Measurements from ENCODE around the gene USP10. TPM values are rescaled to one million over a fixed set of nuclear protein-coding genes. Genes with fewer than 3 reads are reported as not detected.

Gene USP10
- total and polyA plus RNA-seq, 12 donors, result 17.5 to 82.9 (median 62.8) TPM

GRCh38 chr16:84768061-84768807 lies 68.4 kb downstream of the USP10 start:
- no peak for TF ChIP-seq CTCF (IDR thresholded peaks at IDR 0.05)
- Histone ChIP-seq H3K9me3 (no peaks in the 10 kb centered on the region), H3K27me3 (no peaks in the 10 kb centered on the region), H3K4me1 (peaks cover 0 to 14% (median 0%) of the 10 kb centered on the region in 9 donors), H3K36me3 (peaks cover 0 to 95% (median 38%) of the 10 kb centered on the region in 9 donors), H3K27ac (no peak overlapping the region), H3K4me3 (no peak overlapping the region)
- intact Hi-C loops (cut with DNase I), result loop anchor here in 2 of 10 donors (10.0 kb wide), 2 partner anchors 87 to 317 kb away; no protein-coding TSS in a partner anchor
- DNase-seq, result no peak
- no peak for ATAC-seq
- 87 to 92% methylated on average over 4 of the region's 4 CpGs for whole genome bisulfite sequencing, 2 donors

- Histone ChIP-seq H3K4me1 (peaks cover 0 to 14% (median 0%) of the 10 kb centered on the region in 9 donors), H3K9me3 (no peaks in the 10 kb centered on the region), H3K27ac (no peak overlapping the region), H3K36me3 (peaks cover 0 to 95% (median 35%) of the 10 kb centered on the region in 9 donors), H3K4me3 (no peak overlapping the region), H3K27me3 (no peaks in the 10 kb centered on the region)
- ATAC-seq (no peak), DNase-seq (no peak)
- intact Hi-C loops (cut with DNase I), result loop anchor here in 2 of 10 donors (10.0 kb wide), 2 partner anchors 86 to 316 kb away; no protein-coding TSS in a partner anchor
- no peak for TF ChIP-seq CTCF (IDR thresholded peaks at IDR 0.05)
- 95 to 98% methylated on average over 4 of the region's 4 CpGs for whole genome bisulfite sequencing, 2 donors
Observed at GRCh38 chr16:84768808-84769197, 69.0 kb downstream of the USP10 start.

GRCh38 chr16:84769416-84769815 lies 69.6 kb downstream of the USP10 start:
- H3K36me3 ChIP-seq, result peaks cover 0 to 95% (median 29%) of the 10 kb centered on the region in 9 donors
- H3K4me3 ChIP-seq, result no peak overlapping the region
- H3K27me3 ChIP-seq, result no peaks in the 10 kb centered on the region
- H3K27ac ChIP-seq, result no peak overlapping the region
- DNase-seq (no peak), ATAC-seq (no peak)
- intact Hi-C loops (cut with DNase I), result loop anchor here in 2 of 10 donors (10.0 kb wide), 2 partner anchors 85 to 315 kb away; no protein-coding TSS in a partner anchor
- no peak for TF ChIP-seq CTCF (IDR thresholded peaks at IDR 0.05)
- peaks cover 0 to 16% (median 0%) of the 10 kb centered on the region in 9 donors for H3K4me1 ChIP-seq
- no peaks in the 10 kb centered on the region for H3K9me3 ChIP-seq
- 93 to 94% methylated on average over 3 of the region's 3 CpGs for WGBS, 2 donors

- DNase-seq, result no peak
- H3K36me3 ChIP-seq, result peaks cover 0 to 97% (median 44%) of the 10 kb centered on the region in 9 donors
- 81 to 90% methylated on average over 10 of the region's 10 CpGs for WGBS, 2 donors
- intact Hi-C loops (cut with DNase I), result no loop called here
- H3K27ac ChIP-seq, result no peak overlapping the region
- H3K9me3 ChIP-seq, result no peaks in the 10 kb centered on the region
- peaks cover 0 to 12% (median 0%) of the 10 kb centered on the region in 9 donors for H3K4me1 ChIP-seq
- H3K4me3 ChIP-seq, result no peak overlapping the region
- no peak for TF ChIP-seq CTCF (IDR thresholded peaks at IDR 0.05)
- no peaks in the 10 kb centered on the region for H3K27me3 ChIP-seq
- no peak for ATAC-seq
Observed at GRCh38 chr16:84773312-84773711, 73.5 kb downstream of the USP10 start.

Measured in heart right ventricle (tissue), 16 donors.